GM21723 (cell line): ENCODE data around the gene CYP2A7.
"Not testable (repeated sequence)": the region's sequence is repeated elsewhere in the genome, so short reads cannot be mapped to it uniquely, and the experiment has no call there.

Experiments
- ATAC-seq: cut with Tn5 transposase; IDR thresholded peaks from one replicate; pipeline ENCODE4 v1.9.1; 2021; ENCODE audit warnings: mild to moderate bottlenecking, moderate library complexity; ENCODE audit not compliant: unreplicated experiment

CYP2A7 gene

DNA sequence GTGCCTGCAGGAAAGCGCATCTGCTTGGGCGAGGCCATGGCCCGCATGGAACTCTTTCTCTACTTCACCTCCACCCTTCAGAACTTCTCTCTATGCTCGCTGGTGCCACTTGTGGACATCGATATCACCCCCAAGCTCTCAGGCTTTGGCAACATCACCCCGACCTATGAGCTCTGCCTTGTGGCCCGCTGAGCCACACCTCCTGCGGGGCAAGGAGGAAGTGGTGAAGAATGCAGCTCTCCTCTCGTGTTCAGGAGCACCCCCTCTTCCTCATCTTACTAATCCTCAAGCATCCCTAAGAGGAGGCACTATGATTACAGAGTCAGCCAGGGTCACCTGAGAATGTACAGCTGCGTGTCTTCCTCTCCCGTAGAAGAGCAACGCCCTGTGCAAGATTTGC lies 17.9 kb upstream of the CYP2A7 start:
- not testable (repeated sequence) for ATAC-seq

DNA sequence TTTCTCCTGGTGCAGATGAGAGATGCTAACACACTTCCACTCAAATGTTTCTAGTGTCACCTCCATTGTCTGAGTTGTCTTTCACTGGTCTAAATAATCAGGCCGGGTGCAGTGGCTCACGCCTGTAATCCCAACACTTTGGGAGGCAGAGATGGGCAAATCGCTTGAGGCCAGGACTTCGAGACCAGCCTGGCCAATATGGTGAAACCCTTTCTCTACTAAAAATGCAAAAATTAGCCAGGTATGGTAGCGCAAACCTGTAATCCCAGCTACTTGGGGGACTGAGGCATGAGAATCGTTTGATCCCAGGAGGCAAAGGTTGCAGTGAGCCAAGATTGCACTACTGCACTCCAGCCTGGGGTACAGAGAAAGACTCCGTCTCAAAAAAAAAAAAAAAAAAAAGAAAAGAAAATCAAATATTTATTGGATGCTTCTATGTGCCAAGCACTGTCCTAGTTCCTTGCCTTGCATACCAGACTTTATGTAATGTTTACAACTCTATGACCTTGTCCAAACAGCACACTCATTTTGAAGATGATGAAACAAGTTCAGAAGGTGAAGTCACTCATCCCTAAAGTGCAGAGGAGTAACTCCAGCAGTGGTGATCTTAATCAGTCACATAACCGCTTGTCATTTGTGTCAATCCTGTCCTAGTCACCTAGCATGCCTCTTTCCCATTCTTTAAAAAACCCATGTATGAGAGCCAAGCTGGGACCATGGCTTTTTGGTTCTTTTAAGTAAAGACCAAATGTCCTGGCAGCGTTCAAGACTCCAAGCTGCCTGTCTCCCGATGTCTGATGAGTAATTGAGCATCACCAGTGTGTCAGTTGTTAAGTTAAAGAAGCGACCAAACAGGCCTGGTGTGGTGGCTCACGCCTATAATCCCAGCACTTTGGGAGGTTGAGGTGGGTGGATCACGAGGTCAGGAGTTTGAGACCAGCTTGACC lies 15.1 kb upstream of the CYP2A7 start:
- ATAC-seq: not testable (repeated sequence)

DNA sequence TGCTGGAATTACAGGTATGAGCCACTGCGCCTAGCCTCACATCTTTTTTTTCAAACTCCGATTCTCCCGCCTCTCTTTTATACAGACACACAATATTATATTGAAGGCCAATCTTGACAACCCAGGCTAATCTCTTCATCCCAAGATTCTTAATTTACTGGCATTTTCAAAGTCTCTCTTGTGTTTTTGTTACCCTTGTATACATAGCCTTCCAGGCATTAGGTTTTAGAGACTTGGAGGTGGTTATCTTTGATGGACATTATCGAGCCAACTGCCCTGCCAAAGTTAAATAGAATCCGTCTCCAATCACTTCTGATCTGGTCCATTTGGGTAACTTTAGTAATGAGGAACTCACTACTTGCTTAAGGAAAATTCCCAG lies 14.4 kb upstream of the CYP2A7 start:
- no peak for ATAC-seq

DNA sequence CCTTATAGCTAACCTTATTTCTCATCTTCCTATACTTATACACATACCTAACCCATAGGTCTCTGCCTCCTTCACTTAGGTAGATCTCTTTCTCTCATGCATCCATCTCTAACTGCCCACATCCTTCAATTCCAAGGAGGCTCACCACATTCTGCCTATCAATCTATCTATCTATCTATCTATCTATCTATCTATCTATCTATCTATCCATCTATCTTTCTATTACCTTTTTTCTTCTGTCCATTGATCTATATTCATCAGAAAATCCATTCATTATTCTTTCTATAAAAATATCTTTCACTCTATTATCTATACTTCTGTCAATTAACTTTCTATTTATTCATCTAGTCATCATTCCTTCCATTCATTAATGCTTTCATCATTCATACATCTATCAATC lies 11.1 kb upstream of the CYP2A7 start:
- ATAC-seq: no peak

DNA sequence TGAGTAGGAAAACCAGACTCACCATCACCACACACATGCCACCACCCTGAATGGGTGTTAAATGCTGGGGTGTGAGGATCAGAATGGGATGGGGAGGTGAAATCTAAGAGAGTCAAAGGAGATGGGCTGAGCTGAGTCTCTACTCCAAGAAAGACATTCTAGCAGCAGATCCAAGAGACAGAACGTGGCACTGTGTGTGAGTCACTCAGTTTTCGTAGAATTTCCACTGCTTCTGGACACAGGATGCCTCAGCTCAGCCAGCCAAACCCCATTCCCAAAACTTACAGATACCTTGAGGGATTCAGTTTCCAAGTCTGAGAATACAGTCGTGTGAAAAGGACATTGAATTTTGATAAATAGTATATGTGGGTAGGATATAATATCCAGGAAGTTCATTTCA lies 7.3 kb upstream of the CYP2A7 start:
- no peak for ATAC-seq

DNA sequence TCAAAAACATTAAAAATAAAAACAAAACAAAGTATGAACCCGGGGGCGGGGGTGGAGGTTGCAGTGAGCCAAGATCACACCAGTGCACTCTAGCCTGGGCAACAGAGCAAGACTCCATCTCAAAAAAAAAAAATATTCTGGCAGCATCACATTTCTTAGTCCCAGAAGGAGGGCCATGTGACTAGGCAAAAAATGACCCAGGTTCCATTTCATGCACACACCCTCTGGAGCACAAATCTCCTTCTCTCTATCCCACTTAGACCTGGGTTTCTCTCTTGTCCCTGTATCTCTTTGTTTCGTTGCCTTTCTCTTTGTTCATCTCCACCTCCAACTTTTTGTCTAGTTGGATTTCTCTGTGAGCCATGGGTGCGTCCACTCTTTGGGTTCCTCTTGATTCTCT lies 6.2 kb upstream of the CYP2A7 start:
- ATAC-seq: no peak

DNA sequence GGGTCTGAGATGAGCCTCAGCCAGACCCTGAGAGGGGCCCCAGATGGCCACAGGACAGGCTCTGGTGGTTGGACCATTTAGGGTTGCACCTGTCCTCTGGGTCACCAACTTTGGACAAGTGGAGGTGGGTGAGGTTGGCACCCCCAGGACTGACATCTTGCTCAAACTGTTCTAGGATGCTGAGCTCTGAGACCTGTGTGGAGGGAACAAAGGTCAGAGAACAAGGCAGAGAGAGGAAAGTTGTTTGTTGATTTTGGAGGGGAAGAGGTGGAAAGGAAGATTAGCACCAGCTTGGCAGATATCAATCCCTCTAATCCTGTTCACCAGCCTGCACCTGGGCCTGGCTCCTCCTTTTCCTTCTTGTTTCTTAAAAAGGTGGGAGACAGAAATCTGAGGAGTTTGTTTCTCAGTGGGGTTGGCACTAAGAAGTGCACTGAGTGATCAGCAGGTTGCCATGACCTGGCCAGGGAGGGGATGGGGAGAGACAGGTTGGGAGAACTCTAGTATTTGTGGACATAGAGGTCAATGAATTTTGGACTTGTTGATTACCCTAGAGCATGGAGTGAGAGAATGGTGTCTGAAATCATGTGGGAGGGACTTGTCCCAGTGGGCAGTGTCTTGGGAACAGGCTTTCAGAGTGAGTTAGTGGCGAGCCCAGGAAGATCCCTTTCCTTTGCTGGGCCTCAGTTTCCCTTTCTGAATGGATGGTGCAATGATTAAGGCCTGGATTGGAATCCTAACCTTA lies 2.3 kb upstream of the CYP2A7 start:
- ATAC-seq: not testable (repeated sequence)

DNA sequence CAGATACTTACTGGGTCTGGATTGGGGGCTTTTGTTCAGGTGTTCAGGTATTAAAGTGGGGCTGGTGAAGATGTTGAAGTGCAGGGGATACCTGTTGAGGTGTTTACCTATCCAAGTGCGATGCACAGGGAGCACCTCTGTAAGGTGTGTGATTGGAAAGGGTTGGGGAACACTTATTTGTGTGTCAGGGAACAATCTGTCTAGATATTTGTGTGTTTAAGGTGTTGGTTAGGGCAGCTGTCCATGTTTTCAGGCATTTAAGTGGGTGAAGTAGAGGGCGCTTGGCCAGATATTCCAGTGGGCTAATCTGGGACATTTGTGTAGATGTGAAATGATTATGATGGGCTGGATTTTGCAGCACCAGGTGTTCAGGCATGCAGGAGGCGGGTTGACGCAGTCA lies 2.7 kb downstream of the CYP2A7 start:
- ATAC-seq: not testable (repeated sequence)

DNA sequence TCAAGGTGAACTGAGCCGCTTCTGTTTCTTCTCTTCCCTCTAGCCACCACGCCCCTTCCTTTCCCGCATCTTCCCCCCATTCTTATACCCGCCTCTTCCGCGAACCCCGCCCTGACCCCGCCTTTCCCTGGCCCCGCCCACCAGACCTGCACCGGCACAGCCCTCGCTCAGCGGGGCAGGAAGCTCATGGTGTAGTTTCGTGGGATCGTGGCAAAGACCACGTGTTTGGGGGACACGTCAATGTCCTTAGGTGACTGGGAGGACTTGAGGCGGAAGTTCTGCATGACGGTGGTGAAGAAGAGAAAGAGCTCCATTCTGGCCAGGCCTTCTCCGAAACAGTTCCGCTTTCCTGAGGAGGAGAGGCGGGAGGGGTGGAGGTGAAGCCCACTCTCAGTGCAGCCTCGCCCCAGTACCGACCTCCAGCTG lies 6.5 kb downstream of the CYP2A7 start:
- ATAC-seq: not testable (repeated sequence)

DNA sequence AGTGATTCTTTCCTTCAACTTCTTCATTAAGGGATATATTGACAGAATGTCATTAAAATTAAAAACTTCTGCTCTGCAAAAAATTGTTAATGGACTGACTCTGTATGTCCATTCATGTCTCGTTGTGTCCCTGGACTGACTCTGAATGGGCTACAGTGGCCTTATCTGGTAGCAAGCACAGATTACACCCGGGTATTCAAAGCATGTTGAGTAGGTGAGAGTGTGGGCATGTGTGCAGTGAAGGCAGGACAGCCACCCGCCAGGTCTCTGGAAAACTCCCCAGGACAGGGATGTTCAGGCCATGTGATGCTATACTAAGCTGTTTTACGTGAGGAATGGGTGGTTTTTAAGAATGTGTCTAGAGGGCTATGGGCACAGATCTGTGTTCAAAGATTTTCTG lies 7.2 kb downstream of the CYP2A7 start:
- ATAC-seq: not testable (repeated sequence)

DNA sequence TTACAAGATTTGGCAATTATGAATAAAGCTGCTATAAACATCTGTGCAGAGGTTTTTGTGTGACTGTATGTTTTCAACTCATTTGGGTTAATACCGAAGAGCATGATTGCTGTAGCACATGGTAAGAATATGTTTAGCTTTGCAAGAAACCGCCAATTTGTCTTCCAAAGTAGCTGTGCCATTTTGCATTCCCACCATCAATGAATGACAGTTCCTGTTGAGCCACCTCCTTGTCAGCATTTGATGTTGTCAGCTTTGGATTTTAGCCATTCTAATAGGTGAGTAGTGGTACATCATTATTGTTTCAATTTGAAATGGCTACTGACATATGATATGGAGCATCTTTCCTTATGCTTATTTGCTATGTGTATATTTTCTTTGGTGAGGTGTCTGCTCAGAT lies 8.2 kb downstream of the CYP2A7 start:
- not testable (repeated sequence) for ATAC-seq

DNA sequence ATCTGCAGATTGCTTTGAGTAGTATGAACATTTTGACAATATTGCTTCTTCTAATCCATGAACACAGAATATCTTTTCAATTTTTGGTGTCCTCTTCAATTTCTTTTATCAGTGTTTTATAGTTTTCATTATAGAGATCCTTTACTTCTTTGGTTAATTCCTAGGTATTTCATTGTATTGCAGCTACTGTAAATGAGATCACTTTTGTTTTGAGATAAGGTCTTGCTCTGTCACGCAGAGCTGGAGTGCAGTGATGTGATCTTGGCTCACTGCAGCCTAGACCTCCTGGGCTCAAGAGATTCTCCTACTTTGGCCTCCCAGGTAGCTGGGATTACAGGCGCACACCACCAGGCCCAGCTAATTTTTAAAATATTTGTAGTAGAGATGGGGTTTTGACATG lies 9.8 kb downstream of the CYP2A7 start:
- no peak for ATAC-seq

DNA sequence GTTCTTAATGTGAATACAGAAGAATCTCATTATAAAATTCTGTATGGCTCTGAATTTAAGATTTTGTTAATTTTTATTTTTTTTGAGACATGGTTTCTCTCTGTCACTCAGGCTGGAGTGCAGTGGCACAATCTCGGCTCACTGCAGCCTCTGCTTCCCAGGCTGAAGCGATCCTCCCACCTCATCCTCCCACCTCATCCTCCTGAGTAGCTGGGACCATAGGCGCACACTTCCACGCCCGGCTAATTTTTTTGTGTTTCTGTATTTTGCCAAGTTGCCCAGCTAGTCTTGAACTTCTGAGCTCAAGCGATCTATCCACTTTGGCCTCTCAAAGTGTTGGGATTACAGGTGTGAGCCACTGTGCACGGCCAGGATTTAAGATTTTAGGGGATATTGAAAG lies 14.3 kb downstream of the CYP2A7 start:
- ATAC-seq: no peak

DNA sequence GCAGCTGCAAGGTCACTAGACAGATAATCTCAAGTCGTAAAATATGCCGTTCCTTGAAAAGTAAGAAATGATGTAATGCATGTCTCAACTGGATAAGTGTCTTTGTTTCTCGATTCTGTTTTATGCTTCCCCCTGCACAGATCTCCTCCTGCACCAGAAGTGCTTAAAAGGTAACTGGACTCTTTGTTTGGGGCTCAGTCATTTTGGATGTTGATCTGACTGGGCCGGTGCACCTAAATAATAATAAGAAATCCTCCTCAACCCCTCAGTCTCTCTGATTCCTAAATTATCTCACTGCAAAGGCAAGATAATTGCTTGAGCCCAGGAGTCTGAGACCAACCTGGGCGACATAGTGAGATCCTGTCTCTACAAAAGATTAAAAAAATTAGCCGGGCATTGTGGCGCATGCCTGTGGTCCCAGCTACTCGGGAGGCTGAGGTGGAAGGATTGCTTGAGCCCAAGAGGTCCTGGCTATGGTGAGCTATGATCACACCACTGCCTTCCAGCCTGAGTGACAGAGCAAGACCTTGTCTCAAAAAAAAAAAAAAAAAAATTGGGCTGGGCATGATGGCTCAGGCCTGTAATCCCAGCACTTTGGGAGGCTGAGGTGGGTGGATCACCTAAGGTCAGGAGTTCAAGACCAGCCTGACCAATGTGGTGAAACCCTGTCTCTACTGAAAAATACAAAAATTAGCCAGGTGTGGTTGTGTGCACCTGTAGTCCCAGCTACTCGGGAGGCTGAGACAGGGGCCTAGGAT lies 17.1 kb downstream of the CYP2A7 start:
- ATAC-seq: not testable (repeated sequence)

DNA sequence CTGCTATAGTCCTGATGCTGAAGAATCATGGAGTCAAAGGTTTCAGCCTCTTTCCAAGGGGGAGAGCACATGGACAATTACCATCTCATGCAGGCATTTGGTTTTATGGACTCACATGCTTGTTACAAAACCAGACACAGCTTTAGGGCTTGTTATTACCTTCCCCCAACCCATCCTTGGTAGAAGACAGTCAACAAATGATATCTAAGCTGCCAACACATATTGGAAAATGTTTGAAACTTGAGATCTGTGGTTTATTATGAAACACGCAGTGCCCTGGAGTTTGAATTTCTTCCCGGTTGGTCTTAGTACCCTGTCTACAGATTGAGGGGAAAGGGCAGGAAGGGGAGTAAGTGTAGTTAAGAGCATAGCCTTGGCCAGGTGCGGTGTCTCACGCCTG lies 19.2 kb downstream of the CYP2A7 start:
- ATAC-seq: no peak

DNA sequence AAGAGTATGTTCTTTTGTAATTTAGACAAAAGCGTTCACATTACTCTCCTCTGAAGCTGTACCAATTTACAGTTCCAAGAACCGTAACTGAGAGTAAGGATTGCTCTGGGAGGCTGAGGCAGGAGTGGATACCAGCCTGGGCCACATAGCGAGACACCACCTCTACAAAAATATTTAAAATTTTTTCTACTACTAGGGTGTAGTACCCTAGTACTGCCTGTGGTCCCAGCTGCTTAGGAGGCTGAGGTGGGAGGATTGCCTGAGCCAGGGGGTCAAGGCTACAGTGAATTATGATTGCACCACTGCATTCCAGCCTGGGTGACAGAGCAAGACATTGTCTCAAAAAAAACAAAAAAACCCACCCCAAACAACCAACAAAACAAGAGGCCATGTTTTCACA lies 19.7 kb downstream of the CYP2A7 start:
- no peak for ATAC-seq

DNA sequence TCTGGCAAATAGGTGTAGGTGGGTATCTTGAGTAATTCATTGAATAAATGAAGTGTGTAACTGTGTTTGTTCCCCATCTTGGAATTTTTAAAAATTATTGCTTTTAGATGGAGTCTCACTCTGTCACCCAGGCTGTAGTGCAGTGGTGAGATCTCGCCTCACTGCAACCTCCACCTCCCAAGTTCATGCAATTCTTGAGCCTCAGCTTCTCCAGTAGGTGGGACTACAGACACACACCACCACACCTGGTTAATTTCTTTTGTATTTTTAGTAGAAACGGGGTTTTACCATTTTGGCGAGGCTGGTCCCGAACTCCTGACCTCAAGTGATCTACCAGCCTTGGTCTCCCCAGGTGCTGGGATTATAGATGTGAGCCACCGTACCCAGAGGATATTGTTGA lies 23.9 kb downstream of the CYP2A7 start:
- ATAC-seq: no peak

DNA sequence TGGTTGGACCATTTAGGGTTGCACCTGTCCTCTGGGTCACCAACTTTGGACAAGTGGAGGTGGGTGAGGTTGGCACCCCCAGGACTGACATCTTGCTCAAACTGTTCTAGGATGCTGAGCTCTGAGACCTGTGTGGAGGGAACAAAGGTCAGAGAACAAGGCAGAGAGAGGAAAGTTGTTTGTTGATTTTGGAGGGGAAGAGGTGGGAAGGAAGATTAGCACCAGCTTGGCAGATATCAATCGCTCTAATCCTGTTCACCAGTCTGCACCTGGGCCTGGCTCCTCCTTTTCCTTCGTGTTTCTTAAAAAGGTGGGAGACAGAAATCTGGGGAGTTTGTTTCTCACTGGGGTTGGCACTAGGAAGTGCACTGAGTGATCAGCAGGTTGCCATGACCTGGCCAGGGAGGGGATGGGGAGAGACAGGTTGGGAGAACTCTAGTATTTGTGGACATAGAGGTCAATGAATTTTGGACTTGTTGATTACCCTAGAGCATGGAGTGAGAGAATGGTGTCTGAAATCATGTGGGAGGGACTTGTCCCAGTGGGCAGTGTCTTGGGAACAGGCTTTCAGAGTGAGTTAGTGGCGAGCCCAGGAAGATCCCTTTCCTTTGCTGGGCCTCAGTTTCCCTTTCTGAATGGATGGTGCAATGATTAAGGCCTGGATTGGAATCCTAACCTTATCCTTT lies 29.4 kb downstream of the CYP2A7 start:
- ATAC-seq: not testable (repeated sequence)

DNA sequence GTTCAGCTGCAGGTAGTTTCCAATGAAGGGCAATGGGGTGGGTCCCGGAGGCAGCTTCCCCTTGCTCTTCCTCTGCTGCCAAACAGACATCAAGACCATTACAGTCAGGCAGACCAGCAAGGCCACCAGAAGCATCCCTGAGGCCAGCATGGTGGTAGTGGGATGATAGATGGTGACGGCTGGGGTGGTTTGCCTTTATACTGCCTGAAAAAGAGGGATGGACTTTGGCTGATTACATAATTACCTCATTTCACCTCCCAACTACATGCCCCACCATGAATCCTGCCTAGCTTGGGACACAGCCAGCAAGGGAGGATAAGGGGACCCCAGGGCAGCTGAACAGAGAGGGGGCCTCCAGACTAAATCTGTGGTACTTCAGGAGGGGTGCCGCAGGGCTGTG lies 31.8 kb downstream of the CYP2A7 start, which contains the start of gene CYP2A6:
TSS of gene CYP2A6 (minus strand) at position 171 of the 400 bp plus-strand sequence. CDS start at position 150, 21 bp downstream.
- ATAC-seq: not testable (repeated sequence)

DNA sequence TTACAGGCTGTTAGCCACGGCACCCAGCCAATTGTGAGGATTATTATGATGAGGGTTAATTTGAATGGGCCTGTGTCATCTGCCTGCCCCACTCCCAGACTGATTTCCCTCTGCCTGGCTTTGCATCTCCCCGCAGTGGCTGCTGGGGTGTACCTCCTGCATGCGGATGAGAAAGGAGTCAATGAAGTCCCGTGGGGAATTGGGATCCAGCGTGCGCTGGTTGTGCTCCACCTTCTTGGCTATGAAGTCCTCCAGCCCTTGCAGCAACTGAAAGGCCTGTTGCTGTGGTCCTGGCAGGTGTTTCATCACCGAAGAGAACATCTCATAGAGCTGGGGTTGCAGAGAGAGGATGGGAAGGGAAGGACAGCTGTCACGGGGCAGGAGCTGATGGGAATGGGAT lies 35.3 kb downstream of the CYP2A7 start:
- not testable (repeated sequence) for ATAC-seq

DNA sequence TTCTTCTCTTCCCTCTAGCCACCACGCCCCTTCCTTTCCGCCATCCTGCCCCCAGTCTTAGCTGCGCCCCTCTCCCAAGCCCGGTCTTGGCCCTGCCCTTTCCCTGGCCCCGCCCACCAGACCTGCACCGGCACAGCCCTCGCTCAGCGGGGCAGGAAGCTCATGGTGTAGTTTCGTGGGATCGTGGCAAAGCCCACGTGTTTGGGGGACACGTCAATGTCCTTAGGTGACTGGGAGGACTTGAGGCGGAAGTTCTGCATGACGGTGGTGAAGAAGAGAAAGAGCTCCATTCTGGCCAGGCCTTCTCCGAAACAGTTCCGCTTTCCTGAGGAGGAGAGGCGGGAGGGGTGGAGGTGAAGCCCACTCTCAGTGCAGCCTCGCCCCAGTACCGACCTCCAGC lies 38.4 kb downstream of the CYP2A7 start:
- ATAC-seq: not testable (repeated sequence)
